ENCODE data around the gene ERGIC1.

The ERGIC1 gene

DNA sequence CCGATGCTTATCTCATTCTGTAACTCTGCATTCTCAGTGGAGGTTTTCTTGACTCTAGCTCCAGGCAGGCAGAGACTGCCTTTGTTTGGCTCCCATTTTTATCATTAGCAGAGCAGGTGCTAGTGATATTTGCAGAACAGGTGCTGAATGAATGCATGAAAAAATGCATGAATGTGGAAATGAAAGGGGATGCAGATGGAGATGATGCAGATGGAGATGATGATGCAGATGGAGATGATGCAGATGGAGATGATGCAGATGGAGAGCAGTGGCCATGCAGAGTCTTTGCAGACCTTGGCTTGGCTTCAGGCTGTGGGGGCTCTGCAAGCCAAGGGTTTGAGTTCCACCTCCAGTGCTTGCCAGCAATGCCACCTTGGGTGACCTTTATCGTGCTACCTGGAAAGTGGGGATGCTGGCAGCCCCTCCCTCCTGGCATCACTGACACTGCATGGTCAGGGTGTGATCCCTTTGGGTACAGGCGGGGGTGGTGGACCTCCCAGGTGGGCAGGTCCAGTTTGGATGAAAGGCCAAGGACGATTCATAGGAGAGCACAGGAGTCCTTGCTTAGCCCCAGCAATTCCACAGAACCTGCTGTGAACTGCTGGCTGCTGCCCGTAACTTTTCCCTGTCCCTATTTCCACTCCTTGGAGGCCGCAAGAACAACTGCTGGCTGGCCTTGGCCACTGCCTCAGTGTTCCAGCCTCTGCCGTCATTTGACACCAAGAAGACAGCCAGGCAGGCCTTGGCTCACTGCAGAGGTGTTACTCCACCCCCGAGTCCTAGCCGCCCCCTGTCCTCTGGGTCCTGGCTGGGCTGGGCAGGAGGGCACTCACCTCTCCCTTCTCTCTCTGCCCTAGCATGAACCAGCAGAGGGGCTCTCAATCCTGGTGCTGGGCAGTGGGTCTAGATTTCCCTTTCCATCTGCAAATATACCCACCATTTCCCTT lies 33.0 kb downstream of the ERGIC1 start:
- no peak for DNase-seq

DNA sequence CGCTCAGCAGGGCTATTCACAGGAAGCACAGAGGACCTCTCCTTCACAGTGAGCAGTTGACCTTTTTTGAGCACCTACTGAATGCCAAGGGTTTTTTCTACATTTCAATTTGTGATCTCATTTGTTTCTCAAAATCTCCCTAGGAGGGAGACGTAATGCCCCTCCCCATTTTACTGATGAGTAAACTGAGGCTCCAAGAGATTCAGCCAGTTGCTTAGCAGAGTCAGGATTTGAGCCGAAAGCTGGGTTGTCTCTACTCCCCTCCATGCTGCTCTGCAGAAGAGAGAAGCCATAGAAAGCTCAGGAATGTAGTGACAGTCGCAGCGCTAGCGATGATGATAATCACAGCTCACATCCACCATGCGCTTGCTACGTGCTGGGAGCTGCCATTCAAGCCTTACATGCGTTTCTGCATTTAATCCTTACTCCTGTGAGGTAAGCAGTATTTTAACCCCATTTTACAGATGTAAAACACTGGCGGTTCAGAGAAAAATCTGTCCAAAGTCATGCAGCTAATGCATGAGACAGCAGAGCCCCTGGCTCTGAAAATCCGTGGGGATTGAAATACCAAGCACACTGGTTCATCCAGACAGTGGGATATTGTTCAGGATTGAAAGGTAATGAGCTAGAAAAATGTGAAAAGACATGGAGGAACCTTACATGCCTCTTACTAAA lies 33.8 kb downstream of the ERGIC1 start:
- no peak for DNase-seq

DNA sequence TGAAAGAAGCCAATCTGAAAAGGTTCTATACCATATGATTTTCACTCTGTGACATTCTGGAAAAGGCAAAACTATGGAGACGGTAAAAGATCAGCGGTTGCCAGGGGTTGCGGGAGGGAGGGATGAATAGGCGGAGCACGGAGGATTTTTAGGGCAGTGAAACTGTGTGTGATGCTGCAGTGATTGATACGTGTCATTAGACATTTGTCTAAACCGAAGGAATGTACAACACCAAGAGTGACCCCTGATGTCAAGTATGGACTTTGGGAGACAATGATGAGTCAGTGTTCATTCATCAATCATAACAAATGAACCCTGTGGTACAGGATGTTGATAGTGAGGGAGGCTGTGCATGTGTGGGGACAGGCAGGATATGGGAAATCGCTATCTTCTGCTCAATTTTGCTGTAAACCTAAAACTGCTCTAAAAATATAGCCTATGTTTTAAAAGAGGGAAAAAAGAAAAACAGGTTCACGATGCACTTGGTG lies 34.4 kb downstream of the ERGIC1 start:
- peak in 2 of 3 donors; percentile 38 to 58 for DNase-seq

DNA sequence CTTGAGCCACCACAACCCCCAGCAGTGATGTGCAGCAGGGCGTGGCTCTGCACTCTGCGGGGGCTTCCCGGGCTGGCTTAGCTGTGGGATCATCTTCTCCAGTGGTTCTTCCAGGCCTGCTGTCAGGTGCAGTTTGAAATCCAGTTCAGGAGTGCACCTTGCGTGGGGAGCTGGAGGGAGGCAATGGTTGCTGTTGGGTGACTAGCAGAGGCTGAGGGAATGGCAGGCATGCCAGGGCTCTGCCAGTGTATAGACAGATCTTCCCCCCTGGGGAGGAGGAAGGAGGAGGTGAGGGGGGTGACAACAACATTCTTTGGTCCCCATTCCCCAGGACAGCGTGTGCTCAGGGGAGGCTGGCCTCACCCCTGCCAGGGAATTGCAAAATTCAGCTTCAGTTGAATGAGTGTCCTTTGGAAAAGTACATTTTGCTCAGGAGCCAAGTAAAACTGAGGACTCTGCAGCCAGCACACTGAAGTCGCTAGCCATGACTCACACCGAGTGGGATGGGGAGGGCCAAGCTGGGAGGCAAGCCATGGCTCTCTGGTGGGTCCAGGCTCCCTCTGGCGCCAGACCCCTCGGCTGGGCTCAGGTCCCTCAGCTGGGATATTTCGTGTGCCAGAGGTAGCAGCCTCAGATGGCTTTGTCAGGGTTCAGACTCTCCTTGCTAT lies 35.0 kb downstream of the ERGIC1 start:
- peak; percentile 87 to 92 (median 89) for DNase-seq

DNA sequence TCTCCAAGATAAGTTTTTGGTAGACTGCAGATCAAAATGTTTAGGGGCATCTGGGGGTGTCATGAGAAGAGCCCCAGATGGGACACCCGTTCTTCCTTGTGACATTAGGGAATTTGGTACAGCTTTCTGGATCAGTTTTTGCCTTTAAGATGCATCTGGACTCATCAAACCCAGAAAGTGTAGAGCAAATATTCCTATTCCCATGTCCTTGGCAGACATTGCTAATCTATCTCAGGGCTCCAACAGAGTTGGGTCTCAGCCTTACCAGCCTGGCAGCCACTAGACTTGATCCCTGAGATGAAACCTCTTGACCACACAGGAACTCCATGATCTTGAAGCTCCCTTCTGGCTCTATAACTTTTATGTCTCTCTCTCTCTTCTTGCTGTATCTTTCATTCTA lies 35.6 kb downstream of the ERGIC1 start:
- DNase-seq: no peak

DNA sequence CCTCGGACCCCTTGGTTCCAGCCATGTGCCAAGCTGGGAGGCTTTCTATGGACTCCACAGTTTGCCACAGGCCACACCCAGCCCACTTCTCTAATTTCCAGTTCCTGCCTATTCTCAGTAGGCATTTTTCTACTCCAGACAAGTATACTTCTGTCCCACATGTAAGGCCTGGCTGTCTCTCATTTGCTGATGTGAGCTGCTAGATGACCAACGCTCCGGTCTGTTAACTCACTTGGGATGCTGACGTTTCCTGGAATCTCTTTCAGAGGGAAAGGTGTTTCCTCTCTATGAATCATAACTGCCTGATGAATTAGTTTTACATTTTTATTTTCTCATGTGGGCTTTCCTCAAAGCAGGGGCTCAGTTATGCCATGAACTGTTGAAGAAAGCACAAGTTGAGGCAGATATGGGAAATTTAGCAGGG lies 36.3 kb downstream of the ERGIC1 start:
- DNase-seq: peak; percentile 90 to 99 (median 95)

DNA sequence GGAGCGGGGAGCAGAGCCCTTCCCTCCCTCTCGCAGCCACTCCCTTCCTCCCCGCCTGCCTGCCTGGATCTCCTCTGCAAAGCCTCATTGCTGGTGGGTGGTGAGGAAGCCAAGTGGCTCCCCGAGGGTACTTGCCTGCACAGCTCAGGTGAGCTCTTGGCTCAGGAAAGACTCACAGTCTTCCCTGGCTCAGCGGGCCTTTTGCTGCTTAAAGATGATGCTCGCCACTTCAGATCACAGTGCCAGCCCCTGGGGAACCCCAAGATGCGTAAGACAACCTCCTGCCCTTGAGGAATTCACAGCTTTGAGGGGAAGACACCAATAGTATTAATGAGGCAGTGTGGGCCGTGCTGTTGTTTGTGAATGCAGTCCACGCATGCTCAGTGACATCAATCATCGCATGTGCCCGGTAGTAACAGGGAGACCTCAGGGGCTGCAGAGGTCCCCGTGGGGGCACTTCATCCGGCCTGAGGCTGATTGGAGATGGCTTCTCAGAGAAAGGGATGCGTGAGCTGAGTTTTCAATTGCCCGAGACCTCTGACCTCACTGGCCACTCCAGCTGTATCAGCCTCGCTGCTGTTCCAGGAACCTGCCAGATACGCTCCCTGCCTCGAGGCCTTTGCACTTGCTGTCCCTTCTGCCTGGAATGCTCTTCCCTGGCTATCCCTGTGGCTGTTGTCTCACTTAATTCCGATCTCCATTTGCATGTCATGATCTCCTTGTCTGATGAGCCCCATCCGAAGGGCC lies 36.8 kb downstream of the ERGIC1 start:
- DNase-seq: peak; percentile 90 to 95 (median 91)

DNA sequence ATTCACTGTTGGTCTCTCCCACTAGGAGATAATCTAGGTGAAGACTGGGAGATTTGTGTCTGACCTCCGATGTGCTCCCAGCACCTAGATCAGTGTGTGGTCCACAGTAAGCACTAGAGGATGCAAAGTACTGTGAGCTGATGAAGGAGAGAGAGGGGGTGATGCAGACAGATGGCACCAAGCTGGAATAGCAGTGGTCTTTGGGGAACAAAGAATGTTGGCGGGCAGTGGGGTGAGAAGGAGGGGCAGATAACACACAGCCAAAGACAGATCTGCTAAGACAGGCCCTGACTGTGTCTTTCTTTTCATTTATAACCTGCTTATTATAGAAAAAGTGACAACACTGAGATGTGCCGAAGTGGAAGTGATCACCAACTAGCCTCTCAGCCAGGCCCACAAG lies 37.5 kb downstream of the ERGIC1 start:
- DNase-seq: no peak

DNA sequence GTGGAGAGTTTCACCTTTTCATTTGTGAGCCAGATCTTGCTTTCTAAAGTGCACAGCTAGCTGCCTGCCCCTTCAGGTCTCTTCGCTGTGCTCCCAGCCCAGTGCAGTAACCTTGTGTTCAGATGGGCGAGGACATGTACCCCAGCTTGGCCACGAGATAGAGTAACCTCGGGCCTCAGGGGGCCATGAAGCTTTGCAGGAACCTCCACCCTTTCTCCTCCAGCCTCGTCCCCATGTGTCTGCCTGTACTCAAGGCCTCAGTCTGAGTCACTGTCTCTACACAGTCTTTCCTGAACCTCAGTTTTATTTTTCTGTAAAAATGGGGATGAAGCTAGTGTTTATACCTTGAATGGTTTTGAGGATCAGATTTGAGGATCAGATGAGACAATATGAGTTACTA lies 37.9 kb downstream of the ERGIC1 start:
- peak in 2 of 3 donors; percentile 27 to 29 for DNase-seq

DNA sequence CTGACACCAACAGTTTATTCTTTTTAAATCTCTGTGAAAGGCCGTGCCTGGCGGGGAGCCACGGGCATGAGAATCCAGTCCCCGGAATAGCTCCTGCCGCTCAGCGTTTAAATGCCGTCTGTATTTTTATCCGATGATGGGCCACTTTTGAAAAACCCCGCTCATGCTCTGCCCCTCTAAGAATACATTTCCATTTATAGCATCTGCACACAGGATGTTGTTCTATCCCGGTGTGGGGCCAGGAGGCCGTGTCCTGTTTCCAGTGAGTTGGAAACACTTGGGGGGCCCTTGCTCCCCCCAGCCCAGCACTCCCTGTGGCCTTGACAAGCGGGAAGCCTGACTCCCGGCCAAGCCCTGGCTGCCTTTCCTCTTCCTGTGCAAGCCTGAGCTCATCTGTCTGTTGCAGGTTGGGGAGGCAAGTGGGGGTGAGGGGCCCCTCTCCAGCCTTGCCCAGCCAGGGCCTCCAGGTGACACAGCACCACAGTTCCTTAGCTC lies 39.0 kb downstream of the ERGIC1 start:
- DNase-seq: no peak

DNA sequence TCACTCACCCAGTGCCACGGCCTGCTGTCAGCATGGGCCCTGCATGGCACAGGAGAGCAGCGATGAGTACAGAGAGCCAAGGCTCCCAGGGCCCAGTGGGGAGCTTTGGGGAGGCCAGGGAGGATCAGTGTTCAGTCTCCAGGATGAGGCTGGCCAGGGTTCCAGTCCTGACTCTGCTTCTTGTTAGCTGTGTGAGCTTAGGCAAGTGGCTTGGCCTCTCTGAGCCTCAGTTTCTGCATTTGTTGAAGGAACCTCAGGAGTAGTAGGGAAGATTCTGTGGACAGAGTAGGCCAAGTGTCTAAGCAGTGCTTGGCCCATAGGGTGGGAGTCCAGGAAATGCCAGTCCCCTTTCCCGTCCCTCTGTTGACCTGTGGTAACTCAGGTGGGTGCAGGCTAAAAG lies 39.5 kb downstream of the ERGIC1 start:
- no peak for DNase-seq

DNA sequence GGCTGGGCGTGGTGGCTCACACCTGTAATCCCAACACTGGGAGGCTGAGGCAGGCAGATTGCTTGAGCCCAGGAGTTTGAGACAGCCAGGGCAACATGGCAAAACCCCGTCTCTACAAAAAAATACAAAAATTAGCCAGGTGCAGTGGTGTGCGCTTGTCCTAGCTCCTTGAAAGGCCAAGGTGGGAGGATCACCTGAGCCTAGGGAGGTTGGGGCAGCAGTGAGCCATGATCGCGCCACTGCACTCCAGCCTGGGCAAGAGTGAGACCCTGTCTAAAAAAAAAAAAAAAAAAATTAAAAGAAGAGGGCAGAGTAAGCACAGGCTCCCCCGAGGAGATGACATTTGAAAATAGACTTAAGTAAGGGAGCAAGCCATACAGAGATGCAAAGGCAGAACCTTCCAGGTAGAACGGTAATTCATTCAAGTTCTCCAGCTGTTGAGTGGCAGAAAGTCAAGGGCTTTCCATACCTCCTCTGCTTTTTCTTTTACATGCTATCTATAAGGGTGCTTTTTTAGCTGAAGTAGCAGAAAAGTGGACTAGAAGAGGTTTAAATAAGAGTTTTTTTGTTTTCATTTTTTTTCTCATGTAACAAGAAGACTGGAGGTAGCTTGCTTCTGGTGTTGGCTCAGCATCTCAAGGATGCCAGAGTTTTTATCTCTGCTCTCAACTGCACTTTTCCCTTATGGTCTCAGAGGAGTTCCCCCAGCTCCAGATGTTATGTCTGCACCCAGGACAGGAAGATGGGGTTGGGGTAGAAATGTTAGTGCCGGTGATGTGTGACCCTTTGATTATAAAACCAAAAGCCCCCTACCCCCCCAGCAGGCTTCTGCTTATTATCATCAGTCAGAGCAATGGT lies 40.8 kb downstream of the ERGIC1 start:
- no peak for DNase-seq

DNA sequence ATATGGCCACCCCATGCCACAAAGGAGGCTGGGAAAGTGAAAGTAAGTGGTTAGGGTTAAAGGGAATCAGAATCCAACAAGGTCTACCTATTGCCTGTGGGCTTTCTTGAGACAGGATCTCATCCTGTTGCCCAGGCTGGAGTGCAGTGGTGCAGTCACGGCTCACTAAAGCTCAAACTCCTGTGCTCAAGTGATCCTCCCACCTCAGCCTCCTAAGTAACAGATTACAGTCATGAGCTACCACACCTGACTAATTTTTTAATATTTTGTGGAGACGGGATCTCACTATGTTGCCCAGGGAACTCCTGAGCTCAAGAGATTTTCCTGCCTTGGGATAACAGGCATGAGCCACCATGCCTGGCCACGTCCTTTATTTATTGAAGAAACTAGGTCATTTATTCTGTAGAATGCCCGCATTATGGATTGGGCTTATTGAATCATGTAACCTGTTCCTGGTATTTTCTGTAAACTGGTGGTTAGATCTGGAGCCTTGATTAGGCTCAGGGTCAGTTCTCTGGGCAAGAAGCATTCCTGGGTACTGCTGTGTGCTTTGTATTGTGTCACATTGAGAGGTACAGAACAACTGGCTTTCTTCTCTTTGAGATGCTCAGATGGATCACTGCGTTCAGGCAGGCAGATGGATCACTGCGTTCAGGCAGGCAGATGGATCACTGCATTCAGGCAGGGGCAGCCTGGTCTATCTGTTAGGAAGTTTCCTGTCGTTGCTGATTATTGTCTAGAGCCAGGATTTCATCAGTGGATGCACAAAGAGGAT lies 41.6 kb downstream of the ERGIC1 start:
- DNase-seq: no peak

DNA sequence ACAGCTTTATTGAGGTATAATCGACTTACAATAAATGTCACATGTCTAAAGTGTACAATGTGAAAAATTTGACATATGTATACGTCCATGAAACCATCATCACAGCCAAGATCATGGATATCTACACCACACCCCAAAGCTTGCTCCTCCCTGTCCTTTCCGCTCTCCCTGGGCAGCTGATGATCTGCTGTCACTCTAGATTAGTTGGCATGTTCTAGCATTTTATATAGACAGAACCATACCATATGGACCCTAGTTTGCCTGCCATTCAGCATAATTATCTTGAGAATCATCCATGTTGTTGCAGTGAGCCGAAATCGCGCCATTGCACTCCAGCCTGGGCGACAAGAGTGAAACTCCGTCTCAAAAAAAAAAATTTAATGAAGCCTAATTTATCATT lies 42.5 kb downstream of the ERGIC1 start:
- DNase-seq: no peak

DNA sequence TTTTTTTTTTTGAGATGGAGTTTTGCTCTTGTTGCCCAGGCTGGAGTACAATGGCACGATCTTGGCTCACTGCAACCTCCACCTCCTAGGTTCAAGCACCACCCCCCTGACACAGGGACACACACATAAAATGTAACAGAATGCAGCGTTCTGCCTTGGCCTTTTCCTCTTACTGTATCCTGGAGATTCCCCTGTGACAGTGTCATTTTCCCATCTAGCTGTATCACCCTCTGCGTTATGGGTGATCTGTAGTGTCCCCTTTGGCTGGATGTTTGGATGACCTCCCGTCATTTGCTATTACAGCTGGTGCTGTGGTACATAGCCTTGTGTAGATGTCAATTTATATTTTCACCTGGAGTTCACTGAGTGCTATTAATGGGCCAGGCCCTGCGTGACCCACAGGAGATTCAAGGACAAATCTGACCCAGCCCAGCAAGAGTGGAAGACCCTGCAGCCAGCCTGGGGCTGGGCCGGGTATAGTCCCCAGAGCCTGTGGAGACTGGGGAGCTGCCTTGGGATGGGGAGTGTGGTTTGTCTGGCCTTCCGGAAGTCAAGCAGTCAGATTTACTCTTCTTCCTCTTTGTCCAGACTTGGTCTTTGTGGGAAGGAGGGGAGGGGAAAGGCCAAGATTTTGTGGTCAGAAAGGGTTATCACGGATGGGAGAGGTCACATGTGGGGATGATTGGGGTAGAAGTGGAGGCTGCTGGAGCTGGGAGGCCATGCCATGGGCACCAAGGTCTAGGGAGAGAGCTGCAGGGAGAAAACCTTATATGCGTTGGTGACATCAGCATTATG lies 43.6 kb downstream of the ERGIC1 start:
- peak; percentile 89 to 94 (median 92) for DNase-seq

DNA sequence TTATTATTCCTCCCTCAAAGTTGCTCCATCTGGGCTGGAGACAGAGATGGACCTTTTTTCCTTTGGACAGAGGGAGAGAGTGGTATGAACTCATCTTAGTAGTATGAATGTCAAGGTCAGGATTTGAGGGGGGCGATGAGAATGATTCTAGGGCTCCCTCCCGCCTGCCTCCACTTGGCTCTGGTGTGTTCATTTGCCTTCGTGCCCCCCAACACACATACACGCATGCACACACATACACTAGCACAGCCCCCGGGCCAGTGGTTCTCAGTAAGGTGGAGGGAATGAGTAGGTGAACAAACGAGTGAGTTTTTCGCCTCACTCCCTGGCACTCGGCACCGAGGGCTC lies 44.5 kb downstream of the ERGIC1 start:
- DNase-seq: no peak

DNA sequence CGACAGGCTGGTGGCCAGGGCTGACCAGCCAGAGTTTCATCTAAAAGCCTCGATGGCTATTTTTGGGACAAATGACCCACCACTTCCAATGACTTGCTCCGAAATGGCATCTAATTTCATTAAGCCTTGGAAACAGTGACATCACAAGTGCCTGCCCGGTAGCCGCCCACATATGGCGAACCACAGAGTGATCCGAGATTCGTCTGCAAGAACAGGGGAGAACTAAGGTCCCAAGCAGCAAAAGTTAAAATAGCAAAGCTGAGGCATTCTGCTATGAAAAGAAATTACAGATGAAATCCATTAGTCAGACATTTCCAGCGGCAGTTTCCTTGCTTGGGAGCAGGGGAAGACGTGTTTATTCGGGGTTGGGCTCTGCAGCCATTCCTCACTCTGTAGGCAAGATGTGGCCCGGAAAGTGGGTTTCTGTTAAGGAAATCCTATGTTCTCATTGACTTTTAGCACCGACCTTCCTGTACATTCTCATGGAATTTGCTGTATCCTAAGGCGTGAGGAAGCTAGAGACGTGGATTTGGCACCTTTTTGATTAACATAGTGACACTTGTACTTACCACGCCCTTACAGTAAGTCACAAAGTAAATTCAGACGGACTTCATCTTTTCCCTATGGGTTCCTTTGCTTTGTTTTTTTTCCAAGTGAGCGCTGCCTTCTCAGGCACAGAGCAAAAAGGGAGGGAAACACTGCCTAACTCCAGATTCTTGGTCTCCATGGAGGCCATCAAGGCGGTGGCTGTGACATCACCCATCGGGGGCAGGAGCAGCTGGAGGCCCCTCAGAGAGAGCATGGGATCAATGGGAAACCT lies 45.1 kb downstream of the ERGIC1 start:
- DNase-seq: peak; percentile 83 to 90 (median 85)

DNA sequence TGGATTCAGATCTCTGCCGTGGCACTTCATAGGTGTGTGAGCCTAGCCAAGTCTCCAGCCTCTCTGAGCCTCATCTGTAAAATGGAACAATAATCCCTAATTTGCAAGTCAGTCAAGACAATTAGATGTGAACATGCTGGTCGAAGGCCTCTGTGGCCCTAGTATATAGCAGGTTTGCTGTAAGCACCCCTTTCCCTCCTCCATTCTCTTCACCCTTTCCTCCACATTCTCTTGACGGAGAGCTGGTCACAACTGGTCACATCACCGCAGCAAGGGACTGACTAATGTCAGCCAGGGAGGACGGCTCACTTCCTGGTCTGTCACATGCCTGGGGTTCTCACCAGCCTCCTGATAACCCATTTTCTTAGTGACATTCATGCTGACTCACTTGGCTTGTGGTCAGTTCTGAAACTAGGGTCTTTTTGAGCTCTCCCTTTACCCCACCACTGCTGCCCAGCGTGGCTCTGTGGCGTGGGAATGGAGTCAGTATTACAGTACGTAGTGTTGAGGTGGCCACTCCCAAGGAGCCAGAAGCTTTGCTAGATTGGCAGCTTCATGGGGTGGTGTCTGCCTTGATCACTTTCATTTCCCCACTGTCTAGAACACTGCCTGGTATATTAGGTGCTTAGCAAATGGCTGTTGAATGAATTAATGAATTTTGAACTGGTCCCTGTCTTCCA lies 47.8 kb downstream of the ERGIC1 start:
- DNase-seq: peak; percentile 96 to 100 (median 99)
